SKM-1 (cell line): ENCODE results near the gene KCNJ4.
"Not testable (repeated sequence)": the region's sequence is repeated elsewhere in the genome, so short reads cannot be mapped to it uniquely, and the experiment has no call there.

Experiments used
- DNase-seq: peaks from one replicate; lab custom pipeline; 2025; ENCODE audit not compliant: unreplicated experiment; lab: John Stamatoyannopoulos, UW

The KCNJ4 gene

GRCh38 chr22:38471237-38471636 is 16.2 kb upstream of the KCNJ4 start:
- DNase-seq, result no peak

GRCh38 chr22:38470179-38470578 is 15.2 kb upstream of the KCNJ4 start:
- DNase-seq, result not testable (repeated sequence)

- DNase-seq, result no peak
Observed at GRCh38 chr22:38469306-38469781, 14.3 kb upstream of the KCNJ4 start.

- no peak for DNase-seq
Observed at GRCh38 chr22:38468443-38469305, 13.7 kb upstream of the KCNJ4 start.

GRCh38 chr22:38467904-38468442 is 13.0 kb upstream of the KCNJ4 start, which contains the start of gene KDELR3:
Gene KDELR3, plus strand, starts transcription at chr22:38468096. Its CDS starts 138 bp downstream, at chr22:38468234.
- DNase-seq, result no peak

GRCh38 chr22:38467438-38467903 is 12.5 kb upstream of the KCNJ4 start:
- DNase-seq, result no peak

- DNase-seq, result no peak
Observed at GRCh38 chr22:38465673-38466490, 10.9 kb upstream of the KCNJ4 start.

GRCh38 chr22:38464992-38465672 is 10.1 kb upstream of the KCNJ4 start:
- DNase-seq, result no peak

- DNase-seq, result no peak
Observed at GRCh38 chr22:38462960-38463784, 8.2 kb upstream of the KCNJ4 start.

- DNase-seq, result no peak
Observed at GRCh38 chr22:38461414-38462081, 6.5 kb upstream of the KCNJ4 start.

GRCh38 chr22:38461057-38461413 is 6.0 kb upstream of the KCNJ4 start:
- no peak for DNase-seq

- no peak for DNase-seq
Observed at GRCh38 chr22:38460426-38460840, 5.4 kb upstream of the KCNJ4 start.

- DNase-seq, result no peak
Observed at GRCh38 chr22:38456841-38457699, 2.1 kb upstream of the KCNJ4 start.

- DNase-seq, result no peak
Observed at GRCh38 chr22:38456272-38456835, 1.4 kb upstream of the KCNJ4 start.

GRCh38 chr22:38455530-38456271 is 702 bp upstream of the KCNJ4 start:
- no peak for DNase-seq

GRCh38 chr22:38454353-38455075 is 485 bp downstream of the KCNJ4 start:
- DNase-seq, result no peak

GRCh38 chr22:38453996-38454352 is 1.0 kb downstream of the KCNJ4 start:
- no peak for DNase-seq
